HG03354 (cell line): ENCODE measurements around the gene SLC39A11.

Source experiments
- ATAC-seq: cut with Tn5 transposase; IDR thresholded peaks from one replicate; pipeline ENCODE4 v1.9.1; 2021; ENCODE audit warnings: mild to moderate bottlenecking; ENCODE audit not compliant: unreplicated experiment, poor library complexity, severe bottlenecking

SLC39A11 gene

DNA sequence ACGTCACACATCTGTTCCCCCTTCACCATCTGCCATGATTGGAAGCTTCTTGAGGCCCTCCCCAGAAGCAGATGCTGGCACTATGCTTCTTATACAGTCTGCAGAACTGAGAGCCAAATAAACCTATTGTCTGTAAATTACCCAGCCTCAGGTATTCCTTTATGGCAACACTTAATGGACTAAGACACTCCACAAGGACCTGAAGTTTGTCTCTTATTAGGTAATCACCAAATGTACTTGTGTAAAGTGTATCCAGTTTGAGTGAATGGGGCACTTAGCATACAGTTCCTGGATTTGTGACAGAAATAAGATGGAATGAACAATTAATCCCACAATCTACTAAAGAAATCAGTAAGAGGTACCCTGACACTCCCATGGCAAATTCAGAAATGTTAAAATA is 105.3 kb downstream of the SLC39A11 start:
- no peak for ATAC-seq

DNA sequence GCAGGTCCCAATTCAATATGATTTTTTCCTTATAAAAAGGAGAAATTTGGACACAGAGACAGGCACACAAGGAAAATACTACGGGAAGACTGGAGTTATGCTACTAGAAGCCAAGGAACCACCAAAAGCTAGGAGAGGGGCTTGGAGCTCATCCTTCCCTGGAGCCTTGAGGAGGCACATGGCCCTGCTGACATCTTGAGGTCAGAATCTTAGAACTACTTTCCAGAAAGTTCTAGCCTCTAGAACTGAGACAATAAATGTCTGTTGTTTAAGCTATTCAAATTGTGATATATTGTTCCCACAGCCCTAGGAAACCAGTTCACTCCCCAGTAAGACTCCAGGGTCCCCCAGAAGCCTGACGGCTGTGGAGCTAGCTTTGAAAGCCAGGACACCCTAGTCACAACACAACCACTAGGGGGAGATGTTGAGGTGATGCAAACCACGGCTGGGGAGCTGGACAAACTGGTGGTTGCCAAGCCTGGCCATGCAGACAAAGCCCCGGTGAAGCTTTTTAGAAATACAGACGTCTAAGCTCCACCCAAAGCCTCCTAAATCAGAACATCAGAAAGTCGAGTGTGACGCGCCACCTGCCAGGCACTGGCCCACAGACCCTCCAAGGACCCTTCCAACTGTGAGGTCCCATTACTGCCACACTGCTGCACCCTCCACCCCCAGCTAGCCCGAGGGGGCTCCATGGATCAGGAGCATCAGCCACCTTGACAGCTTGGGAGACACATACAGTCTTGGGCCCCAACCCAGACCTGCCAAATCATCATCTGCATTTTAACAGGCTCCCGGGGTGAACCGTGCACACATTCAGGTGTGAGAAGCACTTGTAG is 106.4 kb downstream of the SLC39A11 start:
- peak; percentile 87 for ATAC-seq

- no peak for ATAC-seq
Observed at GRCh38 chr17:72984926-72985325, 107.6 kb downstream of the SLC39A11 start.

- no peak for ATAC-seq
Observed at GRCh38 chr17:72984145-72984925, 108.2 kb downstream of the SLC39A11 start.

- no peak for ATAC-seq
Observed at GRCh38 chr17:72982680-72983079, 109.8 kb downstream of the SLC39A11 start.

- ATAC-seq, result no peak
Observed at GRCh38 chr17:72978593-72979218, 113.8 kb downstream of the SLC39A11 start.

DNA sequence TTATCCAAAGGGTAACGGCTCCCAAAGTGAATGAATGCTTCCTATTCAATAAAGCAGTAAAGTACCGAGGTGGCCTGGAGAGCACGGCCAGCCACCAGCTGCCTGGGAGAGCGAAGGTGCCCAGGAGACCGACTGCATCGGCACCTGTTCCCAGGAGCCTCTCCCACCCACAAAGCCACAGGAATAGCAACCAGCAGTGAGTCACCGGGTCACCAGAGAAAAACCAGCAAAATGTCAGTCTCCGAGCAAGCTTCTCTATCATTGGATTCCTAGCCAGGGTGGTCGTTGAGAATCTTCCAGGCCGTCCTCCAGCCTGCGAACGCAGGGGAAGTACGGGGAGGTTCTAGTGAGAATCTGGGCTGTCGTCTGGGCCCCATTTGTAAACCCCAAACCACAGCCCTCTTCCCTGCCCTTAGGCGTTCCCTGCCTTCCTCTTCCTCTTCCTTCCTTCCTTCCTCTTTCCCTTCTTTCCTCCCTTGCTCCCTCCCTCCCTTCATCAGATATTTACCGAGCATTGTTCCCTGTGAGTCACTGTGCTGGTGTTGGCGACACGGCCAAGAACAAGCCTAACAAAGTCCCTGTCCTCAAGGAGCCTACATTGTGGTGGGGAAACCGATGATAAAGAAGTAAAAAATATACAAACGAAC is 114.6 kb downstream of the SLC39A11 start:
- no peak for ATAC-seq

GRCh38 chr17:72976971-72977770 is 115.3 kb downstream of the SLC39A11 start:
- no peak for ATAC-seq

GRCh38 chr17:72975509-72975908 is 117.0 kb downstream of the SLC39A11 start:
- no peak for ATAC-seq

- ATAC-seq, result no peak
Observed at GRCh38 chr17:72974605-72975232, 117.8 kb downstream of the SLC39A11 start.

- no peak for ATAC-seq
Observed at GRCh38 chr17:72972263-72972951, 120.1 kb downstream of the SLC39A11 start.

DNA sequence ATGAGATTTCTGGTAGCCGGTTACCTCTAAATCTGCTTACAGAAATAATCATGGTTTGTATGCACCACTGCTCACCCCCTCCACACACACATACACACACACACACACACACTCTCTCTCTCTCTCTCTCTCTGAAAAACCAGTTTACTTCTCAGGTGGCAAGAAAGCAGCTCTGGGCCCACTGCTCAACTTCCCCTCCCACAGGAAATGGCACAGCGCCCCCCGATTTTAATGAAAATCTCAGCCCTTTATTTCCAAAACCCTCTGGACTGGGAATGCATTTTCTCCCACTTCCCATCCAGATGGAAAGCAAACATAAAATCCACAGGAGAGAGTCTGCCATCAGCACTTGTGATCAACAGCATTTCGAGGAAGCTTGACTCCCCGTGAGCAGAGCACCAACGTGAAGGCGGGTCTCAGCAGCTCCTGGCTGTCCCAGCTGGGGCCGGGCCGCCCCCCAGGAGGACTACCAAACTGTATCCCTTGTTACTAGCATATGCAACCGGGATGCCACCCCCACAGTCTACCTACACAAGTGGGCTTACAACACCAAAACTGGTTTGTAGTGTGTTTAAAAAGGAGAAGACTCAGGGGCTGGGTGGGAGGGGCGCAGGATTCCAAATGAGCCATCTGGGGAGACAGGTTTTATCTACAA is 121.1 kb downstream of the SLC39A11 start:
- ATAC-seq, result no peak

- ATAC-seq, result no peak
Observed at GRCh38 chr17:72970797-72971196, 121.7 kb downstream of the SLC39A11 start.

- ATAC-seq, result no peak
Observed at GRCh38 chr17:72970246-72970645, 122.2 kb downstream of the SLC39A11 start.

DNA sequence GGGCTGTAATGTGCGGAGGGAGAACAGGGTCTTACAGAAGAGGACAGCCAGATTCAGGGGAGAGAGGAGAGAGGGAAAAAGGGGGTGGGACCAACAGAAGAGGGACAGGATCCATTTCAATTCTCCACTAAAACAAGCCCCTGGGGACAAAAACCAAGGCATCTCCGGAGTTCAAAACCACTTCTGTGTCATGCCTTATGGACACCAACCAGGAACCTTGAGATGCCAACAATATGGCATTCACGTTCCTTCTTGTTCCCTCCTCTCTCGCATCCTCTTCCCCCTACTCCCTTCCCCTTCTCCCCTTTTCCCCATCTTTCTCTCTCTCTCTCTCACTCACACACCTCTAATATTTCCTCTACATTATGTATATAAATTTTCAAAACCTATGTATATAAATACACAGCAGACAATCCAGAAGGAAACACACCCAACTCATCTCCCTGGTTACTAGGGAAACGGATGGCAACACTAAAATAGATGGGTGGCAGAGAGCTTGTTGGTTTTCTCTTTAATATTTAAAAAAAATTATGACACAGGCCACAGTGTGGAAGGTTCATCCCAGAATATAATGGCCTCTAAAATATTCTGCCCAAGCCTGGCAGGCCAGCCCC is 123.1 kb downstream of the SLC39A11 start:
- no peak for ATAC-seq

DNA sequence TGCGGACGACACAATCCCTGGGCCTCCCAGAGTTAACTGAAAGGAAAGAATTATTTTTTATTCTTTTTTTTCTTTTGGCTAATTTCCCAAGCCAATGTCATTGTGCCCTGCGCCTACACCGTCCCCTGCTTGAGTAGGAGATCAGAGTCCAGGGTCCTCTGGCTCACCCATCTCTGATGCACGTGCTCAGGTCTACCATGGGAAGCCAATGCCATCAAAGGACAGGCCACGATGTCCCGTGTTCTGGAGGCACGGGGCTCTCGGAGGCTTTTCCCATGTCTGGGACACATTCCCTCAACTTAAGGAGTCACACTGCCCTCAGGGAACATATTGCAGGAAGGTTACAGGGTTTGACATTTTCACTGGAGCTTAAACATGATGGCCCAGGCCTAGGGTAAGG is 123.7 kb downstream of the SLC39A11 start:
- ATAC-seq, result no peak

DNA sequence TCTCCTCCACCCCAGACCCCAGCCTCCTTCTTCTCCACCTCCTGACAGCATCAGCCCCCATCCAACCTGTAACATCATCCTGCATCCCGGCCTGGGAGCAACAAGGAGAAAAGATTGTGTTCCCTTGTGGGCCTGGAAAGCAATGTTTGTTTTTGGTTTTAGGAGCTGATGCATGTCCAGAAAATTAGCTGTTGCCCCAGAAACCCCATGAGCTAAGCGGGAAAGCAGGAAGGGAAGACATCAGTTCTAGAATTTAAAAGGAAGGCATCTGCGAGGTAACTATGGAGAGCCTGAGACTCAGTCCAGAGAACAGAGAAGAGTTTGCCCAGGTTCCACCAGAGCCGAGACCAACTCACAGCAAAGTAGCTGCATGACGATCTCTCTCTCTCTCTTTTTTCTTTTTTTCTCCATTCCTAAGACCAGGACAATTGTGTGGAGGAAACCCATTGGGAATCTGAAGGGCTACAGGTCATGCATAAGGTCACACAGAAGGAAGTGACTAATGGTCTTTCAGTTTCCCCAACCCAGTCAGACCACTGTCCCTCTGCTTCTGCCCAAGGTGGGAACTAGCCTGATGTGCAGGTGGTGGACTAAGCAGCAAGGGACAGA is 124.4 kb downstream of the SLC39A11 start:
- ATAC-seq, result no peak
